Cardiac septum (tissue), 1 donor: ENCODE results near the gene VAPB. TPM values are rescaled to one million over a fixed set of nuclear protein-coding genes. Genes with fewer than 3 reads are reported as not detected.
"Not testable (repeated sequence)": the region's sequence is repeated elsewhere in the genome, so short reads cannot be mapped to it uniquely, and the experiment has no call there.

Source experiments
- DNase-seq: peaks from one replicate; pipeline ENCODE4 v3.0.0-alpha.2; 2020; ENCODE audit warnings: low spot score
- intact Hi-C: fragments of 100-400 bp; cut with DNase I; formaldehyde crosslinking; loops from one replicate; pipeline ENCODE4 v1.14.0; 2022
- long read RNA-seq: library from polyadenylated mRNA; unstranded; transcript quantifications from one replicate; pipeline ENCODE4 v2.0.0, GENCODE V29; 2021
- total RNA-seq: library from RNA; stranded (reverse); fragmentation: NEBNext Ultra II Directional; extraction: Animal tissue kit (Norgen Biotek cat#: 25700); gene quantifications from one replicate; pipeline ENCODE4 v1.2.1, GENCODE V29; 2021
- donor health status: DM: no; HTN: no; CAD: no.

The VAPB gene, protein sequence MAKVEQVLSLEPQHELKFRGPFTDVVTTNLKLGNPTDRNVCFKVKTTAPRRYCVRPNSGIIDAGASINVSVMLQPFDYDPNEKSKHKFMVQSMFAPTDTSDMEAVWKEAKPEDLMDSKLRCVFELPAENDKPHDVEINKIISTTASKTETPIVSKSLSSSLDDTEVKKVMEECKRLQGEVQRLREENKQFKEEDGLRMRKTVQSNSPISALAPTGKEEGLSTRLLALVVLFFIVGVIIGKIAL
- 65.9 TPM for total RNA-seq
- long read RNA-seq, full-length matches to known transcripts, result 117 of 147 reads
- long read RNA-seq, partial matches to known transcripts, result 3 of 147 reads
- long read RNA-seq, other reads (novel, unspliced or antisense), result 27 of 147 reads

DNA sequence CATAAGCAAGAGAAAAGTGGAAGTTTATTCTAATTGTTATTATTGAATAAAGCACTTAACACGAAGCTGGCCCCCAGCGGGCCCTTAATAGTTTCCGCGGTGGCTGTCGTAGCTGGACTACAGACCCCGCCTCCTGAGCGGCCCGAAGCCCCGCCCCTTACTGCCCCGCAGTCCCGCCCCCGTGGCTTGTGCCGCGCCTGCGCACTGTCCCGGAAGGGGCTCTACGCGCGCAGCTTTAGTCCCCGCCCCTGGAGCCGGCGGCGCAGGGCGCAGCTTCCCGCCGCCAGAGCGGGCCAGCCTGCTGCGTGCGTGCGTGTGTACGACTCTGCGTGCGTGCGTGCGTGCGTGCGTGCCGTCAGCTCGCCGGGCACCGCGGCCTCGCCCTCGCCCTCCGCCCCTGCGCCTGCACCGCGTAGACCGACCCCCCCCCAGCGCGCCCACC is at the start of gene VAPB:
Gene VAPB, plus strand, starts transcription at position 348 of the 442 bp plus-strand sequence. CDS start 231 bp downstream, outside the sequence.
- DNase-seq, result peak; percentile 99
- intact Hi-C loops, result loop anchor here (2.0 kb wide), 1 partner anchor 80 kb away; the partner anchor contains the start of gene RAB22A

DNA sequence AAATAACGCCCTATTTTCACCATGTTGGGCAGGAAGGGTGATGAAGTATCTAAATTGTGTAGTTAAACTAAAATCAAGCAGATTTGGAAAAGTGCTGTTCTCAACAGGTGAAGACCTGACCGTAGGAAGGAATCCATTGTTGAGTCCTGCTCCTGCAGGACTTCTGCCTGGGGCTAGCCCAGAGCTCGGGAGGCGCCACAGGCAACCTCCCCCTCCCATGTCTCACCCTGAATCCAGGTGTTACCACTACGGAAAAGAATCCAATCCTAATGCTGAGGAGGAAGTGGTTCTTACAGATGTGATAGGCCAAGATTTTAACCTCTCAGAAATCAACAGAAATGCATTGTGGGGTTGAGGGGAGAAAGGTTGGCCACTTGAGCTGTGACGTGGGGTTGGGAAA is 49.3 kb upstream of the VAPB start:
- intact Hi-C loops, result no loop called here
- no peak for DNase-seq

DNA sequence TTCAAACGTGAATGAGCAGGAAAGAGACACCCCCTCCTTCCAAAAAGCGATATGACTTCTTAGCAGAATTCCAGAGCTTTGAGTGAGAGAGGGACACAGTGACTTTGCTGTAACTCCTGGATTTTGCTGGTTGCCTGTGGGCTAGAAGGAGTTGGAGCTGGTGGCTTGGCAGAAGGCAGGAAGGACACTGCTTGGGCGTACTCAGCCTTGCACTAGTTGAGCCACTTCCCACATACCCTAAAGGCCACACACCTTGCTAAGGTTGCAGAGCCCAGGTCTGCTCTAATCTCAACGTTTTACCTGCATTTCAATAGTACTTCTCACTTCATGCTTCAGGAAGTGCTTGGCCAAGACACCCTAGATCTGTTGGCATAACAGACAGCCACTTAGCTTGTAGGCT is 48.9 kb upstream of the VAPB start:
- intact Hi-C loops, result no loop called here
- DNase-seq, result no peak

DNA sequence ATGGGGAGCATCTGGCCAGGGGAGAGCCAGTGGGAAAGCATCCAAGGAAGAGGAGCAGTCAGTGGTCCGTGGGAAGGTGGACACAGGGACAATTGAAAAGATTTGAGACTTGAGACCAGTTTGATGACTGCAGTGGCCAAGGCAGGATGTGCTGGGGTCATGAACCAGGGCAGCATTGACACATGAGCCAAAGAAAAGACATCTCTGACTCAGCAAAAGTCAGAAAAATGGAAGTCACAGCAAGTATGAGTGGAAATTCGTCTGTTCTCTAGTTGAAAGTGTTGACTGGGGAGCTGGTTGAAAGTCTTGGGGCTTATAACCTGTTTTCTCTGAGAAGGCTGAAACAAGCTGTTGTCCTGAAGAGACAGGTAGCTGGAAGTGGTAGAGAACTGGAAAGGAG is 48.2 kb upstream of the VAPB start:
- intact Hi-C loops, result no loop called here

DNA sequence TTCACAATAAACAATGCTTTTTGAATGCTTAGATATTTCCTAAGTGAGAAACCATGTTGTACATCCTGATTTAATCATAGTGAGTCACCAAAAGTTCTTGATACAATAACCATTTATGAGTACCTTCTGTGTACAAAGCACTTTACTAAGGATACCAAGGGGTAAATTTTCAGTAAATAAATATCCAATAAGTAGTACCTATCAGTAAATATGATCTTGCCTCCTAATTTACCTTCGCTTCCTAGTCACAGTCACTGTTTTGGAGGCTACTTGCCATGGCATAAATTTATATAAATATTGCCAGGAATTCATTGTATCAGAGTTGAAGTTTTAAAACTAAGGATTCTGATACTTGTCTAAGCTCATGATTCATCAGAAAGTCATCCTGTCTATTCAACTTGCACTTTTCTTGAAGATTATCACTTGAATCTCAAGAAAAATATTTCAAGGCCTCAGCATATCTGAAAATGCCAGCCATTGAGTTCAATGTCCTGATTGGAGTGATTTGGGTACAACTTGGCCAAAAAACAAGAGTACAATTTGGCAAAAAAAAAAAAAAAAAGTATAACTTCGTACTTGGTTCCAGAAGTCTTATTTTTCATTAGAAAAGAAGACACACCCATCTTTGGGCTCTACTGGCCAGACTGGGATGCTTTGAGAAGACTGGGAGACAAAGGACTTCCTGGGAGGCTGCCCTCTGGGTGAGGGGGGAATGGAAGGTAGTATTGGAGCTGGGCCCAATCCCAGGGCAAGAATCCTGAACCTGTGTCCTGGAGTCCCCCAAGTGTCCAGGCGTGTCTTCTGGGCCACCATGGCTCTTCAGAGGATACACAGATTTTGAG is 46.7 kb upstream of the VAPB start:
- DNase-seq, result no peak
- intact Hi-C loops, result no loop called here

More for the DNA sequence above, 48.2 kb upstream of the VAPB start:
- no peak for DNase-seq

DNA sequence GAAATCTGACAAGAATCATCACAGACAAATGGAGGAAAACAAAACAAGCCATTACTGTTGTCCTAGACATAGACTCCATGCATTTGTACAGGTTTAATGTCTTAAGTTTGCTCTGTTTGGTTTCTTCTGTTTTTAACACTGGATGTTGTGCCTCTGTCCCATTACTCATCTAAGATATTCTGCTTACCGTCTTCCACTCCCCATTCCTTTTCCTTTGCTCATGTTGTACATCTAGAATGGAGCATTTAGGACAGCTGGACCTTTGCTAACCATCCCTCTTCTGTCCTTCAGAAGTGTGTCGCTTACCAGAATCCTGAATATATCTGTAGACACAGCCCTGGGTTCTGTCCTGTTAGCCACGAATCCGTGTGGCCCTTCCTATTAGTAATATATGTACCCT is 44.3 kb upstream of the VAPB start:
- intact Hi-C loops, result no loop called here
- DNase-seq, result no peak

DNA sequence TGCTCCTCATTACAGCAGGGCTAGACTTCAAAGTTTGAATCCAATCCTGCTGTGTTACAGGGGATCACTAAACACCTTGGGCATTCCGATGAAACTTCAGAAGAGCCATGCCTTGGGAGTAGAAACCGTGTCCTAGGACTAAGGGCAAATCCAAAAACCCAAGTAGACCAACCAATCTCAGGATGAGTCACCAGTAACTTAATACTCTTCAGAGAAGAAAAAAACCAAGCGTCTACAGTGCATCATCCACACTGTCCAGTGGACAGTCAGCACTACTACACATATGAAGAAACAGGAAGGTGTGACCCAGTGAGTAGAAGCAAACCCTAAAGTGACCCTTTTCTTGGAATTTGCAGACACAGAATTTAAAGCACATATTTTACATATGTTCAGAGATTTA is 39.5 kb upstream of the VAPB start:
- intact Hi-C loops, result no loop called here
- no peak for DNase-seq

DNA sequence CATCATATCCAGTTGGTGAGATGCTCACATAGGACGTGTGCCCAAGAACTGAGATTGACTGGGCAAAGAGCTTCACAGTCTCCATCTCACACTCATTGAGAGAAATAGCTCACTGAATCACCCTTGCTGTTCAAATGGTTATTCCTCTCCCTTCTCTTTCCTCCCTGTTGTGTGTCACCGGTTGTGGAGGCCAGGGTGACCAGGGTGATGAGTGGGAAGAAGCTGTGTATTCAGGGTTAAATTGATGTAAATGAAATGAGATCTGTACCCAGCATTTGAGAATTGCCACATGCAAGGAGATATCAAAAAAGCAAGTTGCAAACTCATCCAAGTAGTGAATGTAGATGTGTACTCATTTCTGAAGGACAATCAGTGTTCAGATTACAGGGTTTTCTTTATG is 36.6 kb upstream of the VAPB start:
- DNase-seq, result no peak
- intact Hi-C loops, result no loop called here

DNA sequence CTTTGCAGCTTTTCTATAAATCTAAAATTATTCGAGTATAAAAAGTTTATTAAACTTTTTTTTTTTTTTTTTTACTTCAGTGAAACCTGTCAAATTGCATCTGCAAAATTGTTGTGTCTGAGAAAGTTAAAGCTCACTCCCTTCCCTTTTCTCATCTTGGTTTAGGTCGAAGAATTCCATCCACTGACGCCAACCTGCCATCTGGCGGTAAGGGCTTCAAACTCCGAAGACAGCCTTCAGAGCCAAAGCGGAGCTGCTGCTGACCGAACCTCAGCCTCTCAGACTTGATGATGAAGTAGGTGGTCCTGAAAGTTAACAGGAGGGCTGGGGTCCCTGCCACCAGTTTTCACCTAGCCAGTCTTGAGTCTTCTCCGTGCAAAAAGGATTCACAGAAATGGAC is 29.6 kb upstream of the VAPB start:
- intact Hi-C loops, result no loop called here
- no peak for DNase-seq

DNA sequence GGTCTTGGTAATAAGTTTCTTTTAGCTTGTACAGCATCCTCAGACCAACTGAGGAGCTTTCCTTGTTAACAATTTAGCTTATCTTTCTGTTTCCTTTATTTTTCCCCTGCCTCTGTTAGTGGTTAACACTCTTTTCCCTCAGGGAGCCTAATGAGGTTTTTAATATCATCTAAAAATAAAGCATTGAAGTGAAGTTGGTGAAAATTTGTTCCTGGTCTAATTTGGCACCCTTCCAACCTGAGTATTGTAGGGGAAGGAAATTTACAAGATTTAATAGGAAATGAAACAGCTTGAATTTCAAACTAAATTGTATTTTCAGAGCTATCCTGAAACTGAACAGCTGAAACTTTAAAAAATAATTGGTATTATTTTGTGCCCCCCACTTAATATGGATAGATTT is 28.1 kb upstream of the VAPB start:
- DNase-seq, result no peak
- intact Hi-C loops, result no loop called here

DNA sequence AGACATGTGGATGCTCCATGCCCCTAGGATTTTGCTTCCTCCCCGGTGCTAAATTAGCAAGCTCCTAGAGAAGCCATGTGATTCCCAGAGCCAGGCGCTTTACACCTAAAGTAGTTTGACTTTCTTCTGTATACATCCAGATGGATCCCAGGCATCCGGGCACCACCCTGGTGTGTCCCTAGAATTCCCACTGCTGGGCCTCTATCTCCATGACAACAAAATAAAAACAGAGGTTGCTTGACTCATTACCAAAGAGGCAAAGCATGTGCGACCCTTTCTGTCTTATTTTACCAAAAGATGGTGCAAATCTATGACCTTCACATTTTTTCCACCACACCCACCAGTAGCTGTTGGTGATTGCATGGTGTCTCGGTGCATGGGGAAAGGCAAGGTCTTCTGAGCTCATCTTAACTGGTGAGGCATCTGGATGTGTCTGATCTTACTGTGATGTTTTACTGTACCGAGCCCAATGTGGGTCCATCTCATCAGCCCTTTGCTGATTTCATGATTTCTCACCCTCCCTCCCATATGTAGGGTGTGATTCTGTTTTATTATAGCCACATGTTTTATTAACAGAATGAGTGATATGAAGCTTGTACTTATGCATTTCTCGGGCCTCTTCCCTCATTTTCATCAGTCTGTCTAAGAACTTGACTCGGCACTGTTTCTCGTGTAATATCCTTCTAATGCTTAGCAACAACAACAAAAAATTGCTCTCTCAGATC is 27.4 kb upstream of the VAPB start:
- intact Hi-C loops, result no loop called here

DNA sequence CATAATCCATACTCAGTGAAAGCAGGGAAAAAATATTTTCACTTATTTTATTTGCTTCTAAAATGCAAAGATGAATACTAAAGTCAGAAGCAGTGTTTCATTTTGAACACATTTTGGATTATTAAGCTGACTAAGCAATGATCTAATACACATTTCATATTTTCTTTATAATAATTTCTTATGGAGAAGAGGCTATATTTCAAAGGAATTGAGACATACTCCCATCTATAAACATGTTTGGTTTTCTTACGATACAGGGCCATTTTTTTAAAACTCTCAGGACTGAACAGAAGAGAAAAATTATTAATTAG is 26.9 kb upstream of the VAPB start:
- DNase-seq, result no peak
- intact Hi-C loops, result no loop called here

More for the DNA sequence above, 27.4 kb upstream of the VAPB start:
- no peak for DNase-seq

DNA sequence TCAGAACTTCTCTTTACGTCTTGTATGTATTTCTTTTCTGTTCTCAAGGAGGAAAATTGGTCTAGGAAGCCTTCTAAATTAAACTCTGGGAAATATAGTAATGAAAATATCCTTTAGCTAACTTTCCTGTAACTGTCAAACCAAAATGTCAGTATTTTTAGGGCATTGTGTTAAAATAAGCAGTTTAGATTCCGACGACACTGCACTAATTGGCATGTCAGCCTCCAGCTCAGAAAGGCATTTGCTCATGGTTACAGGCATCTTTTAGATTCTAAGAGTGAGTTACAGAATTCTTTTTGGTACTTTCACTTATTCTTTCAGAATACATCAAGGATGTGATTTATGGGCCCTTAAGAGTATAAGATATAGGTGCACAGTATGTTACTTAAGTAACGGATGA is 26.1 kb upstream of the VAPB start:
- intact Hi-C loops, result no loop called here
- DNase-seq, result no peak

DNA sequence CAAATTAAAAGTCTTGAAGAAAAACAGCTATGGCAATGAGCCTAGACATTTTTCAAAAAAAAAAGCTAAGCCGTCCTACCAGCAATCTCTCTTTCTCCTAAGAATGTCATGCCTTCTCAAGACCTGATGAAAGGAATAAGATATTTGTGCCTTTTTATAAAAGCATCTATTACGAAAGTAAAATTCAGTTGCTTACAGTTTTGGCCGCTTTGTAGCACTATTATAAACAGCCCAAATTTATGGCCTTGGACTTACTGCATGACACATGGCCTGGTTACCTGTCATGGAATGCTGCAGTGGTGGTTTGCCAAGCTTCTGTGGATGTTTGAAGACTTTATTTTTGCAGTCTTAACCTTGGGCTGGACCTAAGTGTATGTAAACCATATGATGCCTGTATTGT is 22.2 kb upstream of the VAPB start:
- DNase-seq, result no peak
- intact Hi-C loops, result no loop called here

DNA sequence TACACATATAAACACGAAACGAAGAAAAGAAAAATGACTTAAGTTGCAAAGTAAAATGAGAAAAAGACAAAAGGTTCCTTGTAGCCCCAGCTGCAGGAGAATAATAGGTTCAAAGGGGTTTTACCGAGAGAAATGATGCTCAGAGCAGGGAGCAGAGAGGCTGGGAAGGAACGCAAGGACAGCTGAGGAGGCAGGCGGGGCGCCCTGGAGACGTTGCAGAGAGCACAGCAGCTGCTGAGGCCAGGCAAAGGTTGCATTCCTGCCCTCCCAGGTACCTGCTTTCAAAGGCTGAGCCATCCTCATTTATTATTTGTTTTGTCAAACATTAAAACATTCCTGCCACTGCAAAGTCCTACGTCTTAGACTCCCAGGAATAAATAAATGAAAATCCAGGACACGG is 16.2 kb upstream of the VAPB start:
- intact Hi-C loops, result no loop called here
- DNase-seq, result no peak

DNA sequence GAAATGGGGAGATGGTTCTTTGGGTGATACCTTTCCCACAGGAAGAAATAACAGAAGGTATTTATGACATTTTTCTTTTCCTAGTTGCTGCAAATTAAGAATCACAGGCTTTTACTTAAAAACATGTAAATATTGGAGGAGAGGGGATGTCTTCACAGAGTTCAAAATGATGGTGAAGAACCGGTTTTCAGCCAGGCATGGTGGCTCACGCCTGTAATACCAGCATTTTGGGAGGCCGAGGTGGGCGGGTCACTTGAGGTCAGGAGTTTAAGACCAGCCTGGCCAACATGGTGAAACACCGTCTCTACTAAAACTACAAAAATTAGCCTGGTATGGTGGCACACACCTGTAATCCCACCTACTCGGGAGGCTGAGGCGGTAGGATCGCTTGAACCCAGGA is 15.7 kb upstream of the VAPB start:
- intact Hi-C loops, DNase-seq: not testable (repeated sequence)

DNA sequence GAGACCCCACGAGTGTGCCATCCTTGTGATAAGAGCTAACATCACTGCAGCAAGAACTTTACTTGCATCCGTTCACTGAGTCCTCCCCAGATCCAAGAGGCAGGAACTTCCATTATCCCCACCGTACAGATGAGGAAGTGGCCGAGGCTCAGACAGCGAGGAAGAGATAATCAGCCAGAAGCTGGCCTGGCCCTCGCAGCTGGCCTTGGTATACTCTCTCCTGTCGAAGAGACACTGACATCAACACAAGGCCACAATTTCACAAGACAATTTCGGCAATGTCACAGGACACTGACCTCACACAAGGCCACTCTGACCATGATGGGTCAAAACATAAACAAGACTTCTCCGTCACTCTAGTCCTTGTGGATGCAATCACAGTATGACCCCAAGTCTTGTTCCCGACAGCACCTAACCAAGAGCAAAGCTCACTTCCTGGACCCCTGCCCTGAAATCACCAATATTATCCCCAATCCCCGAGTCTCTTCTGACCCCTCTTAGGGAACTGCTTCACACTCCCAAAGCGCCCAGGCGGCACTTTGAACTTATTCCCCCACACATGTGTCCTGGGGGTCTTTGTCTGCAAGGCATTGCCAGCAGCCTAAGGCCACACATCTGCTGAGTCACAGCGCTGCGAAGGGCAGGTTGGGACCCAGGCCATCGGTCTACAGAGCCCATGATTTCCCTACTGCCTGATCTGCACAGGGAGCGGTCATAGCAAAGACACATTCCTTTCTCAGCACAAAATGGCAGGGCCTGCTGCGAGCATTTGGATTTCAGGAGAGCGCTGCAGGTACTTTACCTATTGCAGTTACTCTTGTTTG is 14.8 kb upstream of the VAPB start:
- intact Hi-C loops, result no loop called here
- DNase-seq, result no peak

DNA sequence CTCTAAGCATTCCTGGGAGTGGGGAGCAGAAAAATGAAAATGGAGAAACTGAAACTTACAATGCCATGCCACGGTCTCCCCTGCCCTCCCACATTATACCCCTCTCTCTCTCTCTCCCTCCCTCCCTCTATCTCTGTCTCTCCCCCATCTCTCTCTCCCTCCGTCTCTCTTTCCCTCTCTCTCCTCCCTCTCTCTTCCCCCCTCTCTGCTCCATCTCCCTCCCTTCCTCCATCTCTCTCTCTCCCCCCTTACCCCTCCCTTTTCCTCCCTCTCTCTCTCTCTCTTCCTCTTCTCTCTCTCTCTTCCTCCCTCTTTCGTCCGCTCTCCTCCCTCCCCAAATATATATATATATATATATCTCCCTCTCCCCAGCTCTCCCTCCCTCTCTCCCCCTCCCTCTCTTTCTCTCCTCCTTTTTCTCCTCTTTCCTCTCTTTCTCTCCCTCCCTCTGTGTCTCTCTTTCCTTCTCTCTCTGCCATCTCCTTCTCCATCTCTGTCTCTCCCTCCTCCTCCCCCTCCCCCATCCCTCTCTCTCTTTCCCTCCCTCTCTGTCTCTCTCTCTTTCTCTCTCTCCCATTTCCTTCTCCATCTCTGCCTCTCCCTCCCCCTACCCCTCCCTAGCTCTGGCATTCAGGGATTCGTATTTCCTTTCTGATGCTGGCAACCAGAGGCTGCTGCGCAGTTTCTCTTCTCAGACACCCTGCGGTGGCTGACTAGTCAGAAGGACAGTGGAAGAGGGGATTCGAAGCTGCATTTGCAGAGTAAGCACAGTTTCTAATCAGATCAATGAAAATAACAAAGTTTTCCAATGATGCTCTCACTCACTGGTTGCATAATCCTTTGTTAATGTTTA is 13.9 kb upstream of the VAPB start:
- DNase-seq, result no peak
- intact Hi-C loops, result no loop called here
